IMR-90 (cell line): ENCODE data around the gene TDRD7. TPM values are rescaled to one million over a fixed set of nuclear protein-coding genes. Genes with fewer than 3 reads are reported as not detected.

ENCODE experiments used
- BHLHE40 ChIP-seq: fragments of 150-350 bp; IDR thresholded peaks from 2 replicates; pipeline ENCODE4 v1.6.1; 2016; ENCODE audit warnings: mild to moderate bottlenecking, low read depth, low read length
- CHD1 ChIP-seq: IDR thresholded peaks from 2 replicates; pipeline ENCODE4 v1.6.1; 2012; ENCODE audit warnings: low read depth, low read length, improper control_type of control experiment
- FOS ChIP-seq: fragments of 150-350 bp; IDR thresholded peaks from 2 replicates; pipeline ENCODE4 v1.6.1; 2016; ENCODE audit warnings: low read depth, low read length
- MAFK ChIP-seq: IDR thresholded peaks from 2 replicates; pipeline ENCODE4 v1.6.1; 2012; ENCODE audit warnings: low read depth, low read length, improper control_type of control experiment
- NFE2L2 ChIP-seq: fragments of 150-350 bp; IDR thresholded peaks from 2 replicates; pipeline ENCODE4 v1.6.1; 2016; ENCODE audit warnings: low read depth, mild to moderate bottlenecking, low read length
- POLR2A ChIP-seq: IDR thresholded peaks from 2 replicates; pipeline ENCODE4 v1.6.1; 2012; ENCODE audit warnings: mild to moderate bottlenecking, low read depth, low read length
- RFX5 ChIP-seq: IDR thresholded peaks from 2 replicates; pipeline ENCODE4 v1.8.0; 2012; ENCODE audit warnings: low read depth, mild to moderate bottlenecking, low read length, moderate library complexity
- SMC3 ChIP-seq: fragments of 150-350 bp; IDR thresholded peaks from 2 replicates; pipeline ENCODE4 v1.6.1; 2016; ENCODE audit warnings: low read depth, mild to moderate bottlenecking, antibody characterized with exemption, low read length, moderate library complexity
- polyA plus RNA-seq, 3 experiments: library from polyadenylated mRNA; depleted of rRNA; stranded (reverse); fragments of >200 nt; gene quantifications; 2 replicates each; pipeline ENCODE4 v1.2.3, GENCODE V29; 2012; ENCODE audit warnings: low replicate concordance in 1 of 3
- total RNA-seq: library from RNA; depleted of rRNA; stranded (reverse); fragments of >200 nt; gene quantifications from 2 replicates; pipeline ENCODE4 v1.2.3, GENCODE V29; 2012
- TF ChIP-seq, protein P1 (sequence below): conservative IDR thresholded peaks from 2 replicates; pipeline ENCODE4 v1.5.1; 2012; ENCODE audit warnings: mild to moderate bottlenecking, low read depth, low read length, improper control_type of control experiment

Gene TDRD7
- total and polyA plus RNA-seq, 2 of the 4 experiments (the other 2 are of a cell fraction) = 4.4 to 9.7 TPM

DNA sequence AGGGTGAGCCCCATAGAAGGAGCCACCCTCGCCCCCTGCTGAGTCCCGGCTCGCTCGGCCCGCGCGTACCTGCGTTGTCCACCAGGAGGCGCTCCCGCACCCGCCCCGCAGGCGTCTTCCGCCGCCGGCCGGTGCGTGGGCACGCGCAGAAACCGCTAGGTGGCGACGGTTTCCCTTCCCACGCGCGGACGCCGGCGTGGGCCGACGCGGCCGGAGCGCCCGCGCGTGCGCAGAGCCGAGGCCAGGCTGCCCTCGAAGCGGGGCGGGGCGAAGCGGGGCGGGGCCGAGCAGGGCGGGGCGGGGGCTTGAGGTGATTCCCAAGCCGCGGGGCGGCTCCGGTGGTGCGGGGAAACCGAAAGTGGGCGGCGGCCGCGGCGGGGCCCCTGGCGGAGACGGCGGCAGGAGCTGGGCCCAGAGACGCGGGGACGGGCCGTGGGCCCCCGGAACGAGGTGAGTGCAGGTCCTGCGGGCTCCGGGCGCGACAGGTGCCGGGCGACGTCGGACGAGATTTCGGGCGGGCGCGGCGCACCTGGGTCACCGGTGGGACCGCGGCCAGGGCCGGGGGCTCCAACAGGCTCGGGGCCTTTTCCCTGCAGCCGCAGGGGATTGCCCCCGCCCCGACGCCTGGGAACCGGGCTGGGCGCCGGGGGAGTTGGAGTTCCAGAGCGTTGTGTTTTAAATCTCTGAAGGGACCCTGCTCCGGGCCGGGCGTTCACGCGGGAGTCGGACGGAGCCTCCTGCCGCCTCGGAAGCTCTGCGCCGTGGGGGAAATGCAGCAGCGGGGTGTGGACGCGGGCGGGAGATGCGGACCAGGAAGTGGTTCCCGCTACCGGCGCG lies at the start of gene TDRD7 (continued):
- TF ChIP-seq RFX5 (no peak), BHLHE40 (peak; percentile 61; the same call in 1 of the 2 replicates), MAFK (no peak), CHD1 (no peak), NFE2L2 (no peak), FOS (no peak), SMC3 (peak; percentile 84), POLR2A (no peak)
- TF ChIP-seq, protein P1, sequence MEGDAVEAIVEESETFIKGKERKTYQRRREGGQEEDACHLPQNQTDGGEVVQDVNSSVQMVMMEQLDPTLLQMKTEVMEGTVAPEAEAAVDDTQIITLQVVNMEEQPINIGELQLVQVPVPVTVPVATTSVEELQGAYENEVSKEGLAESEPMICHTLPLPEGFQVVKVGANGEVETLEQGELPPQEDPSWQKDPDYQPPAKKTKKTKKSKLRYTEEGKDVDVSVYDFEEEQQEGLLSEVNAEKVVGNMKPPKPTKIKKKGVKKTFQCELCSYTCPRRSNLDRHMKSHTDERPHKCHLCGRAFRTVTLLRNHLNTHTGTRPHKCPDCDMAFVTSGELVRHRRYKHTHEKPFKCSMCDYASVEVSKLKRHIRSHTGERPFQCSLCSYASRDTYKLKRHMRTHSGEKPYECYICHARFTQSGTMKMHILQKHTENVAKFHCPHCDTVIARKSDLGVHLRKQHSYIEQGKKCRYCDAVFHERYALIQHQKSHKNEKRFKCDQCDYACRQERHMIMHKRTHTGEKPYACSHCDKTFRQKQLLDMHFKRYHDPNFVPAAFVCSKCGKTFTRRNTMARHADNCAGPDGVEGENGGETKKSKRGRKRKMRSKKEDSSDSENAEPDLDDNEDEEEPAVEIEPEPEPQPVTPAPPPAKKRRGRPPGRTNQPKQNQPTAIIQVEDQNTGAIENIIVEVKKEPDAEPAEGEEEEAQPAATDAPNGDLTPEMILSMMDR = peak; percentile 100
